KBM-7 (cell line): Measurements from ENCODE around the gene PSENEN.

Experiments
- DNase-seq: peaks from one replicate; pipeline ENCODE4 v3.0.0-alpha.2; 2015
- in situ Hi-C: fragments of 300-500 bp; cut with MboI; formaldehyde crosslinking; loops from 2 replicates; pipeline ENCODE4 v1.14.3; 2020; ENCODE audit warnings: low sequenced_read_pairs, low pct_unique_long_range_greater_than_20kb, mixed read lengths

The PSENEN gene

DNA sequence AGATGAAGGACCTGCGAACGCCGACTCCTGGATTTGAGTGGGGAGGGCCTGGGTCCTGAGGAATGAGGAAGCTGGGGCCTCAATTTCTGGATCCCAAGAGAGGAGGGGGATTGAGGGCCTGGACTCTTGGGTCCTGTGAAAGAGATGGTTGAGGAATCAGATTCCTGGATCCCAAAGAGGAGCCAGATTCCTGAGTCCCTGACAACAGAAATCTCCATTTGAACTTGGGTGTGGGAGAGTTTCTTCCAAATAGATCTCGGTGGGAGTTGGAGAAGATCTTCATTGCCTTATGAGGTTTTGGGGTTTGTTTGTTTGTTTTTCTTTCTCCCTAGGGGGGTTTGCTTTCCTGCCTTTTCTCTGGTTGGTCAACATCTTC is 624 bp downstream of the PSENEN start:
- DNase-seq, result no peak
- in situ Hi-C loops, result no loop called here

DNA sequence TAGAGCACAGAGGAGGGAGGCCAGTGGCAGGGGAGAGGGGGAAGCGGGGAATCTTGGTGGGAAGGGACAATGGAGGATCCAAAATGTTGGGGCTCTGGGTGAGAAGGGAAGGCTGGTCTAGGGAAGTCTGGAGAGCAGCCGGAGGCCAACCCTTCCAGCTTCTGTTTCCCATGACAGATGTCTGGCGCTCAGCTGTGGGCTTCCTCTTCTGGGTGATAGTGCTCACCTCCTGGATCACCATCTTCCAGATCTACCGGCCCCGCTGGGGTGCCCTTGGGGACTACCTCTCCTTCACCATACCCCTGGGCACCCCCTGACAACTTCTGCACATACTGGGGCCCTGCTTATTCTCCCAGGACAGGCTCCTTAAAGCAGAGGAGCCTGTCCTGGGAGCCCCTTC is 1.1 kb downstream of the PSENEN start:
- in situ Hi-C loops, result no loop called here

DNA sequence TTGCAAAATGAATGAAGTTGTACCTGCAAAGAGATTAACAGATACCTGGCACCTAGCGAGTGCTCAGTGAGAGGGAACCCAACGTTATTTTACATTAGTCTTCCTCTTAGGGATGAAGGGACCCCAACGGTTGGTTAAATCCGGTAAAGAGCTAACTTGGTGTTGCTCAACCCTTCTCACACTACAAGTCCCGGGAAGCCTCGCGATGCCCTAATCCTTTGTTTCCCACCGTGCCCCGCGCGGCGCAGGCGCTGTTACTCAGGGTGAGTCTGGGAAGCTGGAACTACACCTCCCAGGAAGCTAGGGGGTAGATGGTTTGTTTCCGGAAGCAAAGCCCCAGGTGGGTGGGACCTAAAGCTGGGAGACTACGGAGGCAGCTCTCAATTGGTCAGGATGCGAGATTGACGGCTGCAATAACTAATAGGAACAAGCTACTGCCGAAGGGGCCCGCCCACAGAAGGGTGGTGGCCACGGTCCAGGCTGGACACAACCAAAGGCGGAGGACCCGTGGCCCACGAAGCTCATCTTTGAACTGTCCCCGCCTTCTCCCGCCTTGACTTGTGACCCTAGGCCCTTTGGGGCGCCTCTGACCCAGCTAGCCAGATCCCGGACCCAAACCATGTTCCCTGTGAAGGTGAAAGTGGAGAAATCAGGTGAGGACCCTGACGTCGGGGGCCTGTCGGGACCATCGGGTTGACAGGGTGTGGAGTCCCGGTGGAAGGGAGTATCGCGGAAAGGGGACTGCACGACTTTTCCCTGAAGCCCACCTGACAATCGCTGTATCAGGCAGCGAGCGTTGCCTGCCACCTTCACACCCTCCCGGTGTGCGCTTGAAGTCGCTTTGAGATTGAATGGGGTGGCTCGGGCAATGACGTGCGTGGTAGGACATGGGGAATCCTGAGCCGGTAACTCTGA is 2.9 kb downstream of the PSENEN start, which contains the start of gene LIN37:
TSS of gene LIN37 (plus strand) at position 471 of the 915 bp plus-strand sequence. CDS start at position 620, 149 bp downstream.
- in situ Hi-C loops, result no loop called here
- DNase-seq, result peak; percentile 99

More for the DNA sequence above, 1.1 kb downstream of the PSENEN start:
- DNase-seq, result no peak

DNA sequence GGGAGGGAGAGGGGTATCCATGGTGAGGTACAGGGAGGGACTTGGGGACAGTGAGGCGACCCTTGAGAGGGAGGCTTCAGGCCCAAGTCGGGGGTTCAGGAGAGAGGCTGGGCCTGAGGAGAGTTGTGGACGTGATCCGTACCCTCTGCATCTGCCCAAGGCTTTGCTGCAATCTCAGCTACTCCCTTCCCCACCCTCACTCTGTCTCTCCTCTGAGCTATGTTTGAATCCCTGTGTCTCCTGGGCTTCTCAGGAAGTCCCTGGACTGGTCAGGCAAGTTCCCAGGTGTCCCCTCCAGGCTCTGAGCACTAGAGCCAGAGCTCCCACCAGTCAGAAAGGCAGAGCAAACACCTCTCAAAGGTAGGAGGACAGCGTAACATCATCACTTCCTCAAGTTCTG is 4.7 kb downstream of the PSENEN start:
- no peak for DNase-seq
- in situ Hi-C loops, result no loop called here

DNA sequence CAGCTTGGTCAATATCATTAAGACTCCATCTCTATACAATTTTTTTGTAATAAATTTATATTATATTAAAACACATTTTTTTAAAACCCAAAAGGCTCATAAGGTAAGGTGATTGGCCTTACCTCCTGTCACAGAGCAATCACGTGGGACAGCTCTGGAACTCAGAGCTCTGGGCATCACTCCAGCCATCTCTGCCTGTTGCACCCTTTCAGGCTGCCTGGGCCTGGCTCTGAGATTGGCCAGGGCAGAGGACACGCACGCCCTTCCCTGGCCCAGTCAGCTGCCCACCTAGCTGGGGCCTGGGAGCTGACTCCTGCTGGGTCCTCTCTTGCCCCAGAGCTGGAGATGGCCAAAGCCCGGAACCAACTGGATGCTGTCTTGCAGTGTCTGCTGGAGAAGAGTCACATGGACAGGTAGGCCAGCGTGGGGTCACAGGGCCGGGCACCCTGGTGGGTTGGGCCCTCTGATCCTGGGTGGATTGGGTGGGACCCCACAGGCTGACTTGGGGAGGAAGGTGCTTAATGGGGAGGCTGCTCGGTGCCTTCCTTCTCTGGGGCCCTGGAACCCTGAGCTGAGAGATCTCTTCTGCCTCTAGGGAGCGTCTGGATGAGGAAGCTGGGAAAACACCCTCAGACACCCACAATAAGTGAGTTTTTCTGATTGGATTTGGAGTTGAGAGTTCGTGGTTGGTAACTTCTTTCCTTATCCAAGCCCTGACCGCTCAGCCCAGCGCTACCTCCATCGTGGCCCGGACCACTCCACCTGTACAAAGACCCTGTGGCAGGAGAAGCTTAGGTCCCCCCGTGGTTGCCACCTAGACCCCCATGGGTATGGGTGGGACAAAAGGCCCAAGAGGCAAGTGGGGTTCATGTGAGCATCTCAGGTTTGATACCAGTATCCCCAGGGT is 6.6 kb downstream of the PSENEN start:
- in situ Hi-C loops, result no loop called here
- no peak for DNase-seq

DNA sequence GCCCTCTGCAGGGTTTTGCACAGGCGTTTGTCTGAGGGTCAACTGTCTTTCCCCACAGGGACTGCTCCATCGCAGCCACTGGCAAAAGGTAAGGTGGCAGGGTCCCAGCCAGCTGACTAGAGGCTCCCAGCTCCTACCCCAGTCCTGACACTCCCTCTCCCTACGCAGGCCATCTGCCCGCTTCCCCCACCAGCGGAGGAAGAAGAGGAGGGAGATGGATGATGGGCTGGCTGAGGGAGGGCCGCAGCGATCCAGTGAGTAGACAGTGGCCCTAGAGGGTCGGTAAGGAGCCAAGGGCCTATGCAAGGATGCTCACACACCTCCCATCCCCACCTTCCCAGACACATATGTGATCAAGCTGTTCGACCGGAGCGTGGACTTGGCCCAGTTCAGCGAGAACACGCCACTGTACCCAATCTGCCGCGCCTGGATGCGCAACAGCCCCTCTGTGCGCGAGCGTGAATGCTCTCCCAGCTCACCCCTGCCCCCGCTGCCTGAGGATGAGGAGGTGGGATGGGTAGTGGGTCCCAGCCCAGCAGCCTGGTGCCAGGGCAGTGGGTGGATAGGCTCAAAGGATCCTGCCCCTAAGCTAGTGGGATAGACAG is 7.4 kb downstream of the PSENEN start:
- DNase-seq, result no peak
- in situ Hi-C loops, result no loop called here

DNA sequence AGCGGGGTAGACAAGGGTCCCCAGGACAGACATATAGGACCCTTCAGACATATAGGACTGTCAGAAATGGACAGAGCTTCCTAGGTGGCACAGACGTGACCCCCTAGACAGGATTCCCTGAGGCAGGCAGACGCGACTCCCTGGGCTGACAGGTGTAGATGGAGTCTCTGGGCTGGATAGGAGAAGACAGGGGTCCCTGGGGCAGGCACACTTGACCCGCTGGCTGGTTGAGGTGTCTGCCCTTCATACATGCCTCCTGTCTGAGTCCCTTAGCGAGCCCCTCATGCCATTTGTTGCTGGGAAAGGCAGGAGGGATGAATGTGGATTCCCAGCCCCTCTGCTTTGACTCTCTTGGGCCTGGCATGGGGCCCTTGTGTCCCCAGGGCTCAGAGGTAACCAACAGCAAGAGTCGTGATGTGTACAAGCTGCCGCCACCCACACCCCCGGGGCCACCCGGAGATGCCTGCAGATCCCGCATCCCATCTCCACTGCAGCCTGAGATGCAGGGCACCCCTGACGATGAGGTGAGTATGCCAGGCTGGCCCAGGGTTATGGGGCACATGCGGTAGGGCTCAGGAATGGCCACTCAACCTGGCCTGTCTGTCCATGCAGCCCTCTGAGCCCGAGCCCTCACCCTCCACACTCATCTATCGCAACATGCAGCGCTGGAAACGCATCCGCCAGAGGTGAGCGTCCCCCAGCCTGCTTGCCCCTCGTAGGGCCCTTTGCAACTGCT is 8.4 kb downstream of the PSENEN start:
- in situ Hi-C loops, result no loop called here
- no peak for DNase-seq

DNA sequence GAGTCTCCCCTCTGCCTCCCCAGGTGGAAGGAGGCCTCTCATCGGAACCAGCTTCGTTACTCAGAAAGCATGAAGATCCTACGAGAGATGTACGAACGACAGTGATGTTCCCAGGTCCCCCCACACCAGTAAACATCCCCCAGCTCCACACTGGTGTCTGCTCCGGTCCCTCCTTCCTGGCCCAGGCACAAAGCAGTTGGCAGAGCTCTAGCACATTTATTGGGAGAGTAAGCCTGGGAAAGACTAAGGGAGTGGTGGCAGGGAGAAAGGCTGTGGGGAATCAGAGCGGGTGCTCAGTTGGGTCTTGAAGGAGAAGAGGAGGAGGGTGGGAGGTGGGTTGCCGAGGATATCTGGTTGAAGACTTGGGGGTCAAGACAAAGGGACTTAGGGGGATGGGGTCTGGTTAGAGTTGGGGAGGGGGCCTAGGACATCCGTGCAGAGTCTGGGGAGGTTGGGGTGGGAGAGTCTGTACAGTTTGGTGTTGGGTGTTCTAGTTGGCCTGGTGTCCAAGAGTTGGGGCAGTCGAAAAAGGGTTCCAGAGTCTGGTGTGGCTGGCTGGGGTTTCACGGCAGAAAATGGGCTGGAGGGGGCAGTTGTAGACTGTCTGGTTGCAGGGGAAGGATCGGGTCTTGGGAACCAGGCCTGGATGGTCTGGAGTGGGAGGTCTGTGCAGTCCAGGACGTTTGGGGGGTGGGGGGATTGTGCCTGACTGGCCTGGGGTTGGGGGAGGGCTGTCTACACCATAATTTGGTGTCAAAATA is 9.1 kb downstream of the PSENEN start:
- in situ Hi-C loops, result no loop called here
- DNase-seq, result no peak

DNA sequence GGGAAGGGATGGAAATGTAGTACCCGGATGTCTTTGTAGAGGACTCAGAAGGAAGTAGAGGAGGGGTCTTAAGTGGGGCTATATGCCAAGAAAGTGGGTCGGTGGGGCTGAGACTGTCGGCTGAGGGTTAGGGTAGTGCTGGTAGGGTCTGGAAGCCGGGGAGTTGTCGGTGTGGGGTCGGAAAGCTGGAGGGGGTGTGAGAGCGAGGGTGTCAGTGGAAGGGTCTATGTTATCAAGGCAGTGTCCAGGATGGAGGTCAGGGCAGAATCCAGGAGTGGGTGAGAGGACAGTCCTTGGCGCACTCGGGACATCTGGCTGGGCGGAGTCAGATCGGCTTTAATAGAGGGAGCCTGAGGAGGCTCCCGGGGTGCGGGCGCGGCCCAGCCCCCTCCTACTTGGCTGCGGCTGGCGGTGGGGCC is 9.7 kb downstream of the PSENEN start:
- in situ Hi-C loops, result no loop called here
- no peak for DNase-seq

DNA sequence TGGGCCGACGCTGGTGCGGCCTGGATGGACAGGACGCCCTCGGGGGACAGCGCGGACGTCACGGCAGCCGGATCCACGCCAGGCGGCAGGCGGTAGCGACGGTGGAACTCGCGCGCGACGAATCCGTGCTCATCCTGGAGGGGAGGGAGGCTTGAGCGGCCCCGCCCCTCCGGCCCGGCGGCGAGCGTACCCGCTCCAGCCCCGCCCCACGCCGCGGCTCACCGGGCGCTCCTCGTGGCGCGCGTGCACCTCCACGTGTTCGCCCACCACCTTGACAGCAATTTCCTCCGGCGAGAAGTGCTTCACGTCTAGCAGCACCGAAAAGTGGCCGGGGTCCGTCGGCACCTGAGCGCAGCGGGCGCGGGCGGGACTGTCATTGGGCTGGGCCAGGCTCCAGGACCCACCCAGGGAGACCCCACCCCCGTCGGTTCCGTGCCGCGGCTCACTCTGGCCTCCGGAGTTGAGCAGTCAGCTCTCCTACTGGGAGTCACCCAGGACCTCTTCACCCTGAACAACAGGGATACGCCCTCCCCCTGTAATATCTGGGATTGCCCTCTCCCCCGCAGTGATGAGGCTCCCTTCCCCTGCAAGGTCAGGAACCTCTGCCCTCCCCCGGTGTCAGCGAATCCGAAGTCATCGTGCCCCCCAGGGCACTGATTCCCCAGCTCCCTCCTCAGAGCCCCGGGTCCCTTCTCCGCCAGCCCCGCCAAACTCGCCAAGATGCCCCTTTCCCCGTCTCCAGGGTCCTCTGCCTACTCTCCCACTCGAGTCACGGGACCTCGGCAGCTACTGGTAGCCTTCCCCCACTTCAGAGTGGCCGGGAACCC is 10.3 kb downstream of the PSENEN start:
- DNase-seq, result no peak
- in situ Hi-C loops, result no loop called here

DNA sequence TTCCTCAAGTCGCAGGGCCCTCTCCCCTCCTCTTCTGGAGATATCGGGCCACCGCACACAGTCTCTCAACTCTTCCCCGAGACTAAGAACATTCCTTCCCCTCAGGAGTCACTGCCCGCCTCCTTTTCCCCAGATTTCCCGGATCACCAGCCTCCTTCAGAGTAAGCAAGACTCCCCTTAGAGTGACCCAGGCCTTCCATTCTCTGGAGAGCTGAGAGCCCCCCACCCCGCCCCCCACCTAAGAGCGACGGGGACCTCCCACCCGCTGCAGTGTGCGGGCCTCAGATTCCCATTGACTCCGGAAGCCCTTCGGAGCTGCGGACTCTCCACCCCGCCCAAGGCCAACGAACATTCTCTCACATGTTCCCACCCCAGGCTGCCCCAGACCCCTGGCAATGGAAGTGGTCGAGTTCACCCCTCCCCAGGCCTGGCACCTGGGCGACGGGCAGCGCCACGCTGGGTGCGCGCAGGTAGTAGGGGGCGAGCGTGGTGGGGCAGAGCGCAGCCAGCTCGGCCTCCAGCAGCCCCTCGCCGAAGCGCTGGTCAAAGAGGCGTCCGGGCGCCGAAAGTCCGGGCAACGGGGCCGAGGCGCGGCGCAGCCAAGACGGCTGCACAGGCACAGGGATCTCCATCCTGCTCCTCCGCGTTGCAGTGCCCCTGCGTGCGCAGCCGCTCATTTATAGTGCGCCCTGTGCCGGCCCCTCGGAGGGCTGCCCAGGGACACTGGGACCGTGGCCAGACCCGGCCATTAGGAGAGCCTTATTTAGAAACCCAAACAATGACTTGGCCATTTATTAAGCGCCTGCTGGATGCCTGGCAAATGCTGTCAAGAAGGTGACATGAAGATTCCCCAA is 11.2 kb downstream of the PSENEN start, which contains the start of gene HSPB6:
TSS of gene HSPB6 (minus strand) at position 653 of the 854 bp plus-strand sequence. CDS start at position 632, 21 bp downstream.
- DNase-seq, result no peak
- in situ Hi-C loops, result no loop called here

DNA sequence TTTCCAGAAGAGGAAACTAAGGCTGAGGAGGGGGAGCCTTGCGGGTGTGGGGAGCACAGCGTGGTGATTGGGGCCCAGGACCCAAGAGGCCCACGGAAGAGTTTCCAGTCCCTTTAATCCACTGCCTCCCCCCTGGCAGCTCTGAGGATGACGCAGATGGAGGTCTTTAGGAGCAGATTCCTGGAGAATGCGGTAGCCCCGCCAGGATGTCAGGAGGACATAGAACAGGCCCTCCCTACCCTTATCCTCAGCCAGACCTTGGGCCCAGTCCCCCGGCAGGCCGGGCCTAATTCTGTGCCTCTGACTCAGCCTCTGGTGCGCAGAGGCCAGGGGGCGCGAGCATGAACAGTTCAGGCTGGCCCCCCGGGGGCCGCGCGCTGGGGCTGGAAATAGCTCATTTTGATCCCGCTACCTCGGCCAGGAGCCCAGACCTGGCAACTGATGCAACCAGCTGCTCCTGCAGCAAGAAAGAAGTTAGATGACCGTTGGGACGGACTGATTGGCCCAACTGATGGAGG is 11.8 kb downstream of the PSENEN start:
- DNase-seq, result no peak
- in situ Hi-C loops, result no loop called here

DNA sequence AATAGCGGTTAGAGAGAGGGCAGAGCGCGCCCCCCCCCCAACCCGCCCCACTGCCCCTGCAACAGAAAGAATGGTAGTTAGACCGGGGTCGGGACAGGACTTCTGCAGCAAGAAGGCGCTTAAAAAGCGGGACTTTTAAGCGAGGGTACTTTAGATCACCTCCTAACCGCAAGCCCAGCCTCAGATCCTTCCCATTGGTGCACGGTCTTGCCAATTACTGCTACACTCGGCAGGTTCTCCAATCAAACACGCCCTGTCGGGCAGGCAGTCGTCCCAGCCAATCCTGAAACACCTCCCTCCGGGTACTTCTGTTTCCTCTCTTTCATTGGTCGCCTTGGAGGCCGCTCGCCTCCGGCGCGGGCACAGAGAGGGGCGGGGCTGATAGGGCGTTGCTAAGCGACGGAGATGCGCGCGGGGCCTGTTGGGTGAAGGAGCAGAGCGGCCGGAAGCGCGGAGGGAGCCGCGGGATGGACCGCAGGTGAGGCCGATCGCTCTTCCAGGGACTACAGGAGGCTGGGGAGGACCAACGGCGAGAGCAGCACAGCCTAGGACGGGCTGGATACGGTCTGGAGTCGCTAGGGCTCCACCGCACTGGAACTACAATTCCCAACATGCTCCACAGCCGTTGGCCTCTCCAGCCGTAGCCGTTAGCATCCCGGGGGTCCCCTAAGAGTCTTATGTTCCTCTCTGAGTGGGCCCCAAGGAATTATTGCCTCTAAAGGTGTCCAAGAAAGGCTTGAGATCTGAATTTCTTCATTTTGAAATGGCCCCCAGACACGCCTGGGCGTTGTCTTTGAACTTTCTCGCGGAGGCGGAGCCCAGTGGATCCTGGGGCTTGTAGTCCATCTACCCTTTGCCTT is 12.5 kb downstream of the PSENEN start, which contains the start of gene PROSER3:
TSS of gene PROSER3 (plus strand) at position 428 of the 860 bp plus-strand sequence. CDS start at position 468, 40 bp downstream.
- DNase-seq, result peak; percentile 100
- in situ Hi-C loops, result no loop called here

DNA sequence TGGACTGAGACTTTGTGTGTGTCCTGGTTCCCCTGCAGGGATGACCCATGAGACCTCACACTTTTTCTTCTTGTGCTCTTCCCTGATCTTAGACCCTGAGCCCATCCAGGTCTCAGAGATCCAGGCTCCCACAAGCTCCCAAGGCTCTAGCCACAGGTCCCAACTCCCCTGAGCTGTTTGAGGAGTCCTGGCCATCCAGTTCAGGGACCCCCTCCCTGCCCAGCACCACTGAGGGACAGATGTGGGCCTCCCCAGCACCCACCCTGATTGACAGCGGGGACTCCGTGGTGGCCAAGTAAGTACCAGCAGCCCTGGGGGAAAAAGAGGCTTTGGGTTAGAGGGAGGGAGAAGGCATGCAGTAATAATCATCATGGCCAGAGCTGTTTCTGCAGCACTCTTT is 14.2 kb downstream of the PSENEN start:
- in situ Hi-C loops, result no loop called here
- no peak for DNase-seq

DNA sequence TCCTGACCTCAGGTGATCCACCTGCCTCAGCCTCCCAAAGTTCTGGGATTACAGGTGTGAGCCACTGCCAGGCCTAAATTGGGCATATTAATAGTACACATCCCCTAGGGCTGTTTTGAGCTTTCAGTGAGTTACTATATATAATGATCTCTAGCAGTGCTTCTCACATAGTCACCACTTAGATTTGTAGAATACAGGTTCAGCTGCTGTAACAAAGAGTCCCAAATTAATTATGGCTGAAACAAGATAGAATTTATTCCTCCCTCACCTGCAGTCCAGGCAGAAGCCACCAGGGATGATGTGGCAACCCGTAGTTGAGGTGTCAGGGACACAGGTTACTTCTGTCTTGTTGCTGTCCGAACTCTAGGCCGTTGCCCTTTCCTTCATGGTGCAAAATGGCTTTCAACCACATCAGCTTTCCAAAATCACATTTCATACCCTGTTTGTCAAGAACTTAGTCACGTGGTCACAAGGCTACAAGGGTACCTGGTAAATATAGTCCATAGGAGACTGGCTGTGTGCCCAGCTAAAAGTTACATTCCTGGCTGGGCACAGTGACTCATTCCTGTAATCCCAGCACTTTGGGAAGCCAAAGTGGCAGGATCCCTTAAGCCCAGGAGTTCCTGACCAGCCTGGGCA is 15.4 kb downstream of the PSENEN start:
- no peak for DNase-seq
- in situ Hi-C loops, result no loop called here
